Retinal pigment epithelial cell (primary cell): ENCODE data around the gene TMEM97.

Experiments
- DNase-seq: peaks from one replicate; pipeline ENCODE4 v3.0.0-alpha.2; 2010; ENCODE audit warnings: low read depth
- H3K4me3 ChIP-seq: 2 replicates; pipeline ENCODE4 v1.5.1; 2011; ENCODE audit warnings: mild to moderate bottlenecking, low read length, control low read depth, moderate library complexity
- TF ChIP-seq, protein P1 (sequence below): conservative IDR thresholded peaks from 2 replicates; pipeline ENCODE4 v1.5.1; 2011; ENCODE audit warnings: low read depth, low read length, control low read depth, inconsistent platforms

The TMEM97 gene

DNA sequence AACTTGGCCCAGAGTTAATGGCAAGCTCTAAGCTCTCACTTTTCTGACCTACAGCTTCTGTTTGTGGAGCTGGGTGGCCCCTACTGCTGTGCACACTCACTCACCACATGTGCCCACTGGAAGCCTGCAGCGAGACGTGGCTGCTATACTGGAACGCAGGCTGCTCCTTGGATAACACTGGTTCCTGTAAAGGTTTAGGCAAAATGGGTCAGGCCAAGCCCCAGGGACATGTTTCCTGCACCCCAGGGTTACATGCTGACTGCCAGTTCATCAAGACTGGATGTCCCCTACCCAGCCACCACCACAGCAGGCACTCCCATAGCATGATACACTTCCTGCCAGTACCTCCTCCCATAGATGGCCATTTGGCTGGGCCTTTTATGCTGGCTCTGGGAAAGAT lies 30.0 kb downstream of the TMEM97 start:
- no peak for DNase-seq
- H3K4me3 ChIP-seq, result no peak overlapping the region
- TF ChIP-seq, protein P1, sequence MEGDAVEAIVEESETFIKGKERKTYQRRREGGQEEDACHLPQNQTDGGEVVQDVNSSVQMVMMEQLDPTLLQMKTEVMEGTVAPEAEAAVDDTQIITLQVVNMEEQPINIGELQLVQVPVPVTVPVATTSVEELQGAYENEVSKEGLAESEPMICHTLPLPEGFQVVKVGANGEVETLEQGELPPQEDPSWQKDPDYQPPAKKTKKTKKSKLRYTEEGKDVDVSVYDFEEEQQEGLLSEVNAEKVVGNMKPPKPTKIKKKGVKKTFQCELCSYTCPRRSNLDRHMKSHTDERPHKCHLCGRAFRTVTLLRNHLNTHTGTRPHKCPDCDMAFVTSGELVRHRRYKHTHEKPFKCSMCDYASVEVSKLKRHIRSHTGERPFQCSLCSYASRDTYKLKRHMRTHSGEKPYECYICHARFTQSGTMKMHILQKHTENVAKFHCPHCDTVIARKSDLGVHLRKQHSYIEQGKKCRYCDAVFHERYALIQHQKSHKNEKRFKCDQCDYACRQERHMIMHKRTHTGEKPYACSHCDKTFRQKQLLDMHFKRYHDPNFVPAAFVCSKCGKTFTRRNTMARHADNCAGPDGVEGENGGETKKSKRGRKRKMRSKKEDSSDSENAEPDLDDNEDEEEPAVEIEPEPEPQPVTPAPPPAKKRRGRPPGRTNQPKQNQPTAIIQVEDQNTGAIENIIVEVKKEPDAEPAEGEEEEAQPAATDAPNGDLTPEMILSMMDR, result no peak

DNA sequence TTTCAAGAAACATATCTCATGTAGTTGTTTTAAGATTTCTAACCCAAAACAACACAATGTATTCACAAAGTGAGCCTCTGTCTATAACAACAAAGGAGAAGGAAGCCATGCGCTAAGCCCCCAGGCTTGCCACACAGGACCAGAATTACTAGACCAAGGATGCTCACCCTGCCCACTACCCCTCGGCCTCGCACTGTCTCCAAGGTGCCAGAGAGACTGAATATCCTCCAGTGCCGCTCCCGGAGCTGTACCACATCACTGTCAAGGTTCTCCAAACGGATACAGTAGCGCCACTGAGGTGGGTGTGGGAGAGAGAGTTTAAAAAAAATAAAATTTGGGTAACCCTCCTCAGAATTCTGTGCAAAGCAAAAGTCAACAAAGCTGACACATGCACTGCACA lies 31.3 kb downstream of the TMEM97 start:
- TF ChIP-seq, protein P1, result no peak
- no peak for DNase-seq
- no peak overlapping the region for H3K4me3 ChIP-seq

DNA sequence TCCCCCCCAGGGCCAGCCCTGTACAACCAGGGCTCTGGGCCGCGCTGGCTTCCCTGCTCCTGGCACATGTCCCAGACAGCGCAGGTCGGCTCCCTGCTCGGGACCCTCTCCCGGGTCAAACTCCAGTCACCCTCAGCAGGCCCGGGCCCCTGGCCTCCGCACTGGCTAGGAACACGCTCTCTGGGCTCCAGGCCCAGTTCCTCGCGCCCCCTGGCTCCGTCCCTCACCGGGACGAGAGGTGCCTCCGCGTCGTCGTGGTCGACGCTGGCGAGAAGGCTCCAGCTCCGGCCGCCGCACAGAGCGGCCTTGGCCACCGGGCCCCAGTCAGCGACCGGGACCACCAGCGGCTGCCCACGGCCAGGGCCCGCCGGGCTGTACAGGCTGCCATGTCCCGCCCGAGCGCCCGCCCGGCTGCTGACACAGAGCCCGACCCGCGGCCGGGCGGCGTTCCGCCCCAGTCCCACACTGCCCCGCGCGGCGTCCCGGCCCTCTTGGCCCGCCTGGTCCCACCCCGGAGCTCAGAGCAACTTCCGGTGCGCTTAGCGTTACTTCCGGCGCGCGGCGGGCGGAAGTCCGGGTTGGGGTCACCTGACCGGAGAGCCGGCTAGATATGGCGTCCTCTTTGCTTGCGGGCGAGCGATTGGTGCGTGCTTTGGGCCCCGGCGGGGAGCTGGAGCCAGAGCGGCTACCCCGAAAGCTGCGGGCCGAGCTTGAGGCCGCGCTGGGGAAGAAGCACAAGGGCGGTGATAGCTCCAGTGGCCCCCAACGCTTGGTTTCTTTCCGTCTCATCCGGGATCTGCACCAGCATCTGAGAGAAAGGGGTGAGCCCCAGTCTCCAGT lies 38.3 kb downstream of the TMEM97 start, which contains the start of gene POLDIP2:
POLDIP2 (minus strand) TSS at position 467 of the 840 bp plus-strand sequence; CDS start at position 388, 79 bp downstream.
- DNase-seq, result peak; percentile 68
- peak within 1 kb of the TSS; percentile 79 for H3K4me3 ChIP-seq
- TF ChIP-seq, protein P1, result no peak

DNA sequence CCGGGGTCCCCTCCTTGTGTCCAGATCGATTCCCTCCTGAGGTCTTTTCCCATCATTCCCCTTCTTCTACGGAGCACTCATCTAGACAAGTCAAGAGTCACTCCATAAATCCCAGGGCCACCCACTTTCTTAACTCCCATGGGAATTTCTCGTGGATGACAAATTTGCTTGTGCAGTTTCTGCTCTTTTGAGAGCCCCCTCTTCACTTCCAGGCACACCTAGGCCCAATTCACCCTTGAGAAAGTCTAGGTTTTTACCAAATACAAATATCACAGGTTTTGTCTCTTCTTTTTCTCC lies 38.8 kb downstream of the TMEM97 start:
- TF ChIP-seq, protein P1, result no peak
- peak overlapping the region; percentile 79 for H3K4me3 ChIP-seq
- no peak for DNase-seq

DNA sequence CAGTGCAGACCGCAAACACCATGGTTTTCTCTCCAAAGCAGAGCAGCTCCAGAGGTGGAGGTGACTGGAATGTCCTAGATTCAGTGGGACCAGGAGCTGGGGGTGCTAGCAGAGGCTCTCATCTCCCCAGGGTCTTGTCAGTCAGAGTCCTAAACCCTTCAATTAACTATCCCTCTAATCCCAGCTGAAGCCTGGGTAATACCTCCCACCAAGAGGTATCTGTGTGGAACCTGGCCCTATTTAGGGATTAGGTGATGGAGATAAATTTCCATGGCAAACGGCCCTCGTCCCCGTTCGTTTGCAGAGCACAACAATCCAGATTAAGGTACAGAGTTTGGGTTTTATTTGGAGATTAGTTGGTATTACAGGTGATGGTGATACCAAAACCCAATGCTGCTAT lies 44.2 kb downstream of the TMEM97 start:
- DNase-seq, result no peak
- TF ChIP-seq, protein P1, result no peak
- H3K4me3 ChIP-seq, result no peak overlapping the region

DNA sequence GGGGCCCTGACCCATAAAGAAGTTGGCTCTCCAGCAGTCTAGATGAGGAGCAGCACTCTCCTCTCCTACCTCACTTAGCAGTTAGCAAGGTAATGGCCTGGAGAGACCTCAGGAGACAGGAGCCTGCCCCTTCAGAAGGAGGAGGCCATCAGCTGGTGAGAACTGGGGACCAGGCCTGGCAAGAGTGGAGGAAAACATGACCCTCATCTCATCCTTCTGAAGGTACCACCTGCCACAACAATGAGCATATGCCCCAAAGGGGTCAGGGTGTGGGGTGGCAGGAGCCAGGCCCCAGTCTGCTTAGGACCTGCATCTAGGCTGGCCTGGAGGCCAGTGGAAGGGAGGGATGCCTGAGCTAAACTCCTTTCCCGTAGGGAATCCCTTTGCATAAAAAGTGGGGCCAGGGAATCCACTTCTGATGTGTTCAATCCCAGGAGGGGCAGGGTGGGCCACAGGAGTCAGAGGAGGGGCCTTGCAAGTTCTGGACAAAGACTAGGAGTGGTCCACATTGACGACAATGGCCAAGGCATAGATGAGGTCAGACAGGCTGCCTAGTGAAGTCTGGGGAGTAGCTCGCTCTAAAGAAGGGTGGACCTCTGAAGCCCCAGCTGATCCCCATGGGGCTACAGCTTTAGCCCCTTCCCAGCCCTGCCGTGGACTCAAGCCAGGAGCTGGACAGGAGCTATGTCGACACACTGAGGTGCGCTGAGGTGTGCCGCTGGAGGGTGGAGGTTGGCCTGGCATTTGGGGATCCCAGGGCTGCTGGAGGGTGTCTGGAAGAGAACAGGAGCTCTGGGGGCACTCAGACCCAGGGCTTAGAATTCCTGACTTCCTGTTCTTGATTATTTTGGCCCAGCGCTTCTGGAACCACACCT lies 45.0 kb downstream of the TMEM97 start:
- DNase-seq, result no peak
- TF ChIP-seq, protein P1, result no peak
- H3K4me3 ChIP-seq, result no peak overlapping the region
